GM19025 (cell line): ENCODE measurements around the gene IFT88.
"Not testable (repeated sequence)": the region's sequence is repeated elsewhere in the genome, so short reads cannot be mapped to it uniquely, and the experiment has no call there.

ENCODE experiments used
- ATAC-seq: cut with Tn5 transposase; IDR thresholded peaks from one replicate; pipeline ENCODE4 v1.9.1; 2021; ENCODE audit warnings: mild to moderate bottlenecking, low read depth, moderate library complexity; ENCODE audit not compliant: unreplicated experiment

The IFT88 gene

GRCh38 chr13:20623000-20623399 lies 56.0 kb downstream of the IFT88 start:
- ATAC-seq: no peak

- no peak for ATAC-seq
Measured at GRCh38 chr13:20624213-20624612, 57.3 kb downstream of the IFT88 start.

GRCh38 chr13:20633802-20634201 lies 66.8 kb downstream of the IFT88 start:
- ATAC-seq: no peak

GRCh38 chr13:20636079-20636478 lies 69.1 kb downstream of the IFT88 start:
- ATAC-seq: no peak

- ATAC-seq: no peak
Measured at GRCh38 chr13:20637811-20638210, 70.9 kb downstream of the IFT88 start.

- no peak for ATAC-seq
Measured at GRCh38 chr13:20647758-20648157, 80.8 kb downstream of the IFT88 start.

- no peak for ATAC-seq
Measured at GRCh38 chr13:20652946-20653345, 86.0 kb downstream of the IFT88 start.

GRCh38 chr13:20654156-20654555 lies 87.2 kb downstream of the IFT88 start:
- no peak for ATAC-seq

- no peak for ATAC-seq
Measured at GRCh38 chr13:20658451-20659040, 91.6 kb downstream of the IFT88 start.

- ATAC-seq: no peak
Measured at GRCh38 chr13:20664351-20664750, 97.4 kb downstream of the IFT88 start.

GRCh38 chr13:20666948-20667347 lies 100.0 kb downstream of the IFT88 start:
- no peak for ATAC-seq

- no peak for ATAC-seq
Measured at GRCh38 chr13:20667857-20668437, 101.0 kb downstream of the IFT88 start.

- no peak for ATAC-seq
Measured at GRCh38 chr13:20669162-20669561, 102.2 kb downstream of the IFT88 start.

GRCh38 chr13:20671789-20672188 lies 104.8 kb downstream of the IFT88 start:
- no peak for ATAC-seq

- no peak for ATAC-seq
Measured at GRCh38 chr13:20672772-20673171, 105.8 kb downstream of the IFT88 start.

- no peak for ATAC-seq
Measured at GRCh38 chr13:20673715-20674114, 106.8 kb downstream of the IFT88 start.

- ATAC-seq: no peak
Measured at GRCh38 chr13:20676213-20676612, 109.3 kb downstream of the IFT88 start.

- not testable (repeated sequence) for ATAC-seq
Measured at GRCh38 chr13:20678606-20679005, 111.6 kb downstream of the IFT88 start.

GRCh38 chr13:20679879-20680278 lies 112.9 kb downstream of the IFT88 start:
- ATAC-seq: no peak

- ATAC-seq: no peak
Measured at GRCh38 chr13:20680416-20681080, 113.6 kb downstream of the IFT88 start.

- ATAC-seq: not testable (repeated sequence)
Measured at GRCh38 chr13:20681481-20681880, 114.5 kb downstream of the IFT88 start.

- ATAC-seq: no peak
Measured at GRCh38 chr13:20682061-20682460, 115.1 kb downstream of the IFT88 start.
